ENCODE data around the gene FOXP1. TPM values are rescaled to one million over a fixed set of nuclear protein-coding genes. Genes with fewer than 3 reads are reported as not detected.

Gene FOXP1
- total RNA-seq, 1 donor: 195 TPM

- H3K9me3 ChIP-seq (ENCODE audit: low read depth, low read length): no peaks in the 10 kb centered on the region
- H3K79me2 ChIP-seq (ENCODE audit: insufficient read depth, low read length): peaks cover 45% of the 10 kb centered on the region
- H2AFZ ChIP-seq (ENCODE audit: low read length): no peak overlapping the region
- H3K27ac ChIP-seq (ENCODE audit: low read depth, low read length): no peak overlapping the region
- no peaks in the 10 kb centered on the region for H4K20me1 ChIP-seq (ENCODE audit: insufficient read depth, low read length)
- no peak overlapping the region for H3K4me2 ChIP-seq (ENCODE audit: insufficient read depth, low read length)
- H3K4me3 ChIP-seq (ENCODE audit: insufficient read depth, low read length): no peak overlapping the region
- H3K4me1 ChIP-seq (ENCODE audit: insufficient read depth, low read length): peaks cover 15% of the 10 kb centered on the region
- no peaks in the 10 kb centered on the region for H3K27me3 ChIP-seq (ENCODE audit: insufficient read depth, low read length)
- H3K36me3 ChIP-seq (ENCODE audit: insufficient read depth, low read length): no peaks in the 10 kb centered on the region
- DNase-seq (ENCODE audit: insufficient read length, low spot score, missing footprints): peak; percentile 90
- TF ChIP-seq, protein P1, sequence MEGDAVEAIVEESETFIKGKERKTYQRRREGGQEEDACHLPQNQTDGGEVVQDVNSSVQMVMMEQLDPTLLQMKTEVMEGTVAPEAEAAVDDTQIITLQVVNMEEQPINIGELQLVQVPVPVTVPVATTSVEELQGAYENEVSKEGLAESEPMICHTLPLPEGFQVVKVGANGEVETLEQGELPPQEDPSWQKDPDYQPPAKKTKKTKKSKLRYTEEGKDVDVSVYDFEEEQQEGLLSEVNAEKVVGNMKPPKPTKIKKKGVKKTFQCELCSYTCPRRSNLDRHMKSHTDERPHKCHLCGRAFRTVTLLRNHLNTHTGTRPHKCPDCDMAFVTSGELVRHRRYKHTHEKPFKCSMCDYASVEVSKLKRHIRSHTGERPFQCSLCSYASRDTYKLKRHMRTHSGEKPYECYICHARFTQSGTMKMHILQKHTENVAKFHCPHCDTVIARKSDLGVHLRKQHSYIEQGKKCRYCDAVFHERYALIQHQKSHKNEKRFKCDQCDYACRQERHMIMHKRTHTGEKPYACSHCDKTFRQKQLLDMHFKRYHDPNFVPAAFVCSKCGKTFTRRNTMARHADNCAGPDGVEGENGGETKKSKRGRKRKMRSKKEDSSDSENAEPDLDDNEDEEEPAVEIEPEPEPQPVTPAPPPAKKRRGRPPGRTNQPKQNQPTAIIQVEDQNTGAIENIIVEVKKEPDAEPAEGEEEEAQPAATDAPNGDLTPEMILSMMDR (IDR thresholded peaks at IDR 0.05; ENCODE audit: extremely low read depth, low read depth, low read length): no peak
Observed at GRCh38 chr3:71201939-71202338, 381.6 kb downstream of the FOXP1 start.

DNA sequence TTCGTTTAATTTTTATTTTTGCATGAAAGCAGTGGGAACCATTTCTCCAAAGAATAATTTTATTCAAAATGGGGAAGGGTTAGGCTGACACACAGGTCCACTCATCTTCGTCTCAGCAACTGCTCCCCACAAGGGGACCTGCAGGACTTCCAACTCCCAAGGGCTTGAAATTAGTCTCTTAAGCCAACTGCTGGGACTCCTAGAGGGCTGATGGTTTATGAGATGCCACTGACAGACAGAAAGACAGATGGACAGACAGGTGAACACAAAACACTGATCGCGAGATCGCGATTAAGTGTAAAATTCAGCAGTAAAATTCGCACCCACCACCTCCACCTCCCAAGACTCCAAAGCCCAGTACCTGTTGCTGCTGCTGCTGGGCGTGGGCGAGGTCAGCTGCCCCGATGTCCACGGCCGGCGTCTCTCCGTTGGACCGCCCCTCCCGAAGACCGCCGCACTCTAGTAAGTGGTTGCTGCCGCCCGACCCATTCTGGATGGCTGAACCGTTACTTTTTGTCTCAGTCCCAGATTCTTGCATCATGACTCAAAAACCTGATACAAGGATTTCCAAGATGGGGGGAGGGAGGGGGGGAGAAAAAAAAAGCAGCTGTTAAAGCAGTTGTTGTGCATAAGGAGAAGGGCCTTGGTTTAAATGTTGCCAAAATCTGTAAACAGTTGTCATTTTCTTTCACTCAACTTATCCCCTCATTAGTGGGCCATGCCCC lies 385.5 kb downstream of the FOXP1 start:
- Histone ChIP-seq H3K79me2 (ENCODE audit: insufficient read depth, low read length) (peaks cover 19% of the 10 kb centered on the region), H3K4me1 (ENCODE audit: insufficient read depth, low read length) (peaks cover 37% of the 10 kb centered on the region), H3K4me3 (ENCODE audit: insufficient read depth, low read length) (no peak overlapping the region), H3K27me3 (ENCODE audit: insufficient read depth, low read length) (no peaks in the 10 kb centered on the region), H3K27ac (ENCODE audit: low read depth, low read length) (no peak overlapping the region), H2AFZ (ENCODE audit: low read length) (no peak overlapping the region), H4K20me1 (ENCODE audit: insufficient read depth, low read length) (no peaks in the 10 kb centered on the region), H3K9me3 (ENCODE audit: low read depth, low read length) (no peaks in the 10 kb centered on the region), H3K36me3 (ENCODE audit: insufficient read depth, low read length) (no peaks in the 10 kb centered on the region), H3K4me2 (ENCODE audit: insufficient read depth, low read length) (no peak overlapping the region)
- TF ChIP-seq, protein P1 (IDR thresholded peaks at IDR 0.05; ENCODE audit: extremely low read depth, low read depth, low read length): no peak
- DNase-seq (ENCODE audit: insufficient read length, low spot score, missing footprints): no peak

GRCh38 chr3:71195492-71195891 lies 388.0 kb downstream of the FOXP1 start:
- H3K4me1 ChIP-seq (ENCODE audit: insufficient read depth, low read length): peaks cover 28% of the 10 kb centered on the region
- H3K27ac ChIP-seq (ENCODE audit: low read depth, low read length): peak overlapping the region; percentile 66
- TF ChIP-seq, protein P1 (IDR thresholded peaks at IDR 0.05; ENCODE audit: extremely low read depth, low read depth, low read length): no peak
- H4K20me1 ChIP-seq (ENCODE audit: insufficient read depth, low read length): no peaks in the 10 kb centered on the region
- no peaks in the 10 kb centered on the region for H3K9me3 ChIP-seq (ENCODE audit: low read depth, low read length)
- no peak overlapping the region for H3K4me3 ChIP-seq (ENCODE audit: insufficient read depth, low read length)
- peak overlapping the region; percentile 20 for H3K4me2 ChIP-seq (ENCODE audit: insufficient read depth, low read length)
- no peaks in the 10 kb centered on the region for H3K36me3 ChIP-seq (ENCODE audit: insufficient read depth, low read length)
- peak; percentile 72 for DNase-seq (ENCODE audit: insufficient read length, low spot score, missing footprints)
- H2AFZ ChIP-seq (ENCODE audit: low read length): no peak overlapping the region
- no peaks in the 10 kb centered on the region for H3K27me3 ChIP-seq (ENCODE audit: insufficient read depth, low read length)
- H3K79me2 ChIP-seq (ENCODE audit: insufficient read depth, low read length): peaks cover 12% of the 10 kb centered on the region

DNA sequence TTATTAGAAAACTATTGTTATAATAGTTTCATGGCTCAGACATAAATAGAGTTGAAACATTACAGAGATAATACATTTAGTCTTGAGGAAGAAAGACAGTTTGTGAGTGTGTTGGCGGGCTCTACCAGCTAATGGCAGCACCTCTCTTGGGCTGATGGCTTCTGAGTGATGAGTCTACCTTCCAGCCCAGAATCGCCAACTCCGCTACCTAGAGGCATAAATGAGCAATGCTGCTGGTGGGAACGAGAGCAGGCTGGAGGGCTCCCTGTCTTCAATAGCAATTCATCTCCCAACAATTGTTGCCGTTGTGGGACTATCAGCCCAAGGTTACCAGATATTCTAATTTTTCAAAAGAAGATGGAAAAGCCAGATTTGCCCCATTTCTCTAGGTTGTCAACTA lies 388.7 kb downstream of the FOXP1 start:
- TF ChIP-seq, protein P1 (IDR thresholded peaks at IDR 0.05; ENCODE audit: extremely low read depth, low read depth, low read length): no peak
- peaks cover 28% of the 10 kb centered on the region for H3K4me1 ChIP-seq (ENCODE audit: insufficient read depth, low read length)
- no peaks in the 10 kb centered on the region for H4K20me1 ChIP-seq (ENCODE audit: insufficient read depth, low read length)
- H2AFZ ChIP-seq (ENCODE audit: low read length): no peak overlapping the region
- no peak overlapping the region for H3K27ac ChIP-seq (ENCODE audit: low read depth, low read length)
- H3K79me2 ChIP-seq (ENCODE audit: insufficient read depth, low read length): peaks cover 7% of the 10 kb centered on the region
- H3K36me3 ChIP-seq (ENCODE audit: insufficient read depth, low read length): no peaks in the 10 kb centered on the region
- H3K27me3 ChIP-seq (ENCODE audit: insufficient read depth, low read length): no peaks in the 10 kb centered on the region
- no peak overlapping the region for H3K4me2 ChIP-seq (ENCODE audit: insufficient read depth, low read length)
- no peak overlapping the region for H3K4me3 ChIP-seq (ENCODE audit: insufficient read depth, low read length)
- H3K9me3 ChIP-seq (ENCODE audit: low read depth, low read length): no peaks in the 10 kb centered on the region
- DNase-seq (ENCODE audit: insufficient read length, low spot score, missing footprints): peak; percentile 35
